GM23248 (cell line): ENCODE measurements around the gene PKP3. TPM values are rescaled to one million over a fixed set of nuclear protein-coding genes. Genes with fewer than 3 reads are reported as not detected.

Source experiments
- DNase-seq: peaks from one replicate; pipeline ENCODE4 v3.0.0-alpha.2; 2015
- H2AFZ ChIP-seq: fragments of 200-600 bp; sonication (generic); 2 replicates; pipeline ENCODE4 v1.6.1; 2016; ENCODE audit warnings: antibody characterized with exemption
- H3F3A ChIP-seq: fragments of 200-600 bp; sonication (generic); 2 replicates; pipeline ENCODE4 v1.6.1; 2016; ENCODE audit warnings: mild to moderate bottlenecking, antibody characterized with exemption, mixed run types; ENCODE audit not compliant: insufficient read depth
- H3K27ac ChIP-seq: fragments of 200-600 bp; sonication (generic); 2 replicates; pipeline ENCODE4 v1.5.1; 2016; ENCODE audit warnings: mild to moderate bottlenecking
- H3K27me3 ChIP-seq: fragments of 200-600 bp; sonication (generic); replicated peaks from 2 replicates; pipeline ENCODE4 v1.6.1; 2016; ENCODE audit warnings: mild to moderate bottlenecking; ENCODE audit not compliant: insufficient read depth
- H3K36me3 ChIP-seq: fragments of 200-600 bp; sonication (generic); 2 replicates; pipeline ENCODE4 v1.6.1; 2016; ENCODE audit warnings: low read depth, mild to moderate bottlenecking
- H3K4me1 ChIP-seq: fragments of 200-600 bp; sonication (generic); 2 replicates; pipeline ENCODE4 v1.6.1; 2016; ENCODE audit warnings: mild to moderate bottlenecking; ENCODE audit not compliant: insufficient read depth
- H3K4me2 ChIP-seq: fragments of 200-600 bp; sonication (generic); one replicate; pipeline ENCODE4 v1.6.1; 2016; ENCODE audit warnings: mild to moderate bottlenecking; ENCODE audit not compliant: unreplicated experiment
- H3K4me3 ChIP-seq: fragments of 200-600 bp; sonication (generic); 2 replicates; pipeline ENCODE4 v1.5.1; 2016; ENCODE audit warnings: mild to moderate bottlenecking
- H3K79me2 ChIP-seq: fragments of 200-600 bp; sonication (generic); 2 replicates; pipeline ENCODE4 v1.6.1; 2016; ENCODE audit warnings: mild to moderate bottlenecking; ENCODE audit not compliant: insufficient read depth
- H3K9ac ChIP-seq: fragments of 200-600 bp; sonication (generic); 2 replicates; pipeline ENCODE4 v1.6.1; 2016; ENCODE audit warnings: mild to moderate bottlenecking
- H3K9me2 ChIP-seq: fragments of 200-600 bp; sonication (generic); 2 replicates; pipeline ENCODE4 v1.6.1; 2016; ENCODE audit warnings: mixed run types, mild to moderate bottlenecking, moderate library complexity; ENCODE audit not compliant: insufficient read depth
- H3K9me3 ChIP-seq: fragments of 200-600 bp; sonication (generic); one replicate; pipeline ENCODE4 v1.6.1; 2017; ENCODE audit warnings: low read depth
- H4K20me1 ChIP-seq: fragments of 200-600 bp; sonication (generic); 2 replicates; pipeline ENCODE4 v1.6.0; 2016; ENCODE audit not compliant: insufficient read depth
- EZH2 ChIP-seq: fragments of 200-600 bp; sonication (generic); IDR thresholded peaks from 2 replicates; pipeline ENCODE4 v1.6.1; 2018; ENCODE audit warnings: antibody characterized with exemption, mild to moderate bottlenecking; ENCODE audit not compliant: insufficient read depth, poor library complexity, severe bottlenecking
- EZH2phosphoT487 ChIP-seq: fragments of 200-600 bp; sonication (generic); IDR thresholded peaks from 2 replicates; pipeline ENCODE4 v1.6.1; 2018; ENCODE audit warnings: antibody characterized with exemption, moderate library complexity, mild to moderate bottlenecking, low read depth; ENCODE audit not compliant: insufficient read depth
- WGBS, 2 experiments: methylation state at CpG; one replicate each; pipeline ENCODE4 v1.1.6; 2015 to 2017; ENCODE audit warnings: low lambda C conversion rate in 2 of 2, low coverage in 1 of 2; ENCODE audit errors: missing lambda C conversion rate in 2 of 2; 5-methylcytosine and 5-hydroxymethylcytosine counted together
- in situ Hi-C: fragments of 300-500 bp; cut with MboI; formaldehyde crosslinking; loops from 2 replicates; pipeline ENCODE4 v1.15.0; 2020
- polyA plus RNA-seq: library from polyadenylated mRNA; unstranded; fragments of >200 nt; fragmentation: Nextera tagmentation; extraction: Ambion mirVana; gene quantifications from 2 replicates; pipeline ENCODE4 v1.2.1, GENCODE V29; 2016
- total RNA-seq: library from RNA; depleted of rRNA; stranded (reverse); fragments of >200 nt; shearing (Covaris generic); gene quantifications from 2 replicates; pipeline ENCODE4 v1.2.3, GENCODE V29; 2014

PKP3 gene
- total and polyA plus RNA-seq, 2 experiments from 2014 or later = 1.2 to 2.2 TPM

DNA sequence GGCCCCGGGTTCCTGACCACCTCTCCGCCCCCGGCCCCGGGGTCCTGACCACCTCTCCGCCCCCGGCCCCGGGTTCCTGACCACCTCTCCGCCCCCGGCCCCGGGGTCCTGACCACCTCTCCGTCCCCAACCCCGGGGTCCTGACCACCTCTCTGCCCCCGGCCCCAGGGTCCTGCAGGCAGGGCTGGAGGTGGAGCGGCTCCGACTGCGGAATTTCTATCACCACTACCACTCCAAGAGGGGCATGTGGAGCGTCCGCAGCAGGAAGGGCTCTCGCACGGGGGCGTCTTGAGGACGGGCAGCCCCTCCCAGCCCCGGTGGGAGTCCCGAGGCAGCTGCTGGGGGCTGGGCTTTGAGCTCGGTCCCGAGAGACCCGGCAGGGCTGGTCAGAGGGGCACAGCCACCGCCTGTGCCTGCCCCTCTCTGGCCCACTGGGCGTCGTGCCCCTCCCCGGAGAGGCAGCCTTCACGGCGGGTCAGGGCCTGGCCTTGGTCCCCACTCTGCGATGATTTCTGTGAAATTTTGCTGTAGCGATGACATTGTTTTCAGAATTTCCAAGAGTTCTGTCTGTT, 12.4 kb upstream of the PKP3 start:
- no peak overlapping the region for H3K9ac ChIP-seq
- no peak overlapping the region for H2AFZ ChIP-seq
- no peaks in the 10 kb centered on the region for H3K9me2 ChIP-seq
- 73 to 87% methylated on average over 17 to 32 of the region's 35 CpGs for WGBS, 2 experiments
- H3K9me3 ChIP-seq = no peaks in the 10 kb centered on the region
- H3K27ac ChIP-seq = no peak overlapping the region
- H3K27me3 ChIP-seq = no peaks in the 10 kb centered on the region
- no peaks in the 10 kb centered on the region for H3F3A ChIP-seq
- DNase-seq = no peak
- in situ Hi-C loops = no loop called here
- H3K79me2 ChIP-seq = no peaks in the 10 kb centered on the region
- no peaks in the 10 kb centered on the region for H3K4me1 ChIP-seq
- no peak overlapping the region for H3K4me2 ChIP-seq
- TF ChIP-seq EZH2phosphoT487 (no peak), EZH2 (no peak)
- H3K4me3 ChIP-seq = no peak overlapping the region
- H4K20me1 ChIP-seq = no peaks in the 10 kb centered on the region
- H3K36me3 ChIP-seq = no peaks in the 10 kb centered on the region

- in situ Hi-C loops = no loop called here
Measured at GRCh38 chr11:382081-382629, 11.9 kb upstream of the PKP3 start.

GRCh38 chr11:383431-383830, 10.6 kb upstream of the PKP3 start:
- Histone ChIP-seq H3K4me1 (no peaks in the 10 kb centered on the region), H3K36me3 (no peaks in the 10 kb centered on the region), H3K4me2 (no peak overlapping the region), H2AFZ (no peak overlapping the region), H3K9me2 (no peaks in the 10 kb centered on the region), H3F3A (no peaks in the 10 kb centered on the region), H3K27ac (no peak overlapping the region), H4K20me1 (no peaks in the 10 kb centered on the region), H3K27me3 (no peaks in the 10 kb centered on the region), H3K79me2 (no peaks in the 10 kb centered on the region), H3K9me3 (no peaks in the 10 kb centered on the region), H3K4me3 (no peak overlapping the region), H3K9ac (no peak overlapping the region)
- in situ Hi-C loops = no loop called here
- no peak for DNase-seq
- WGBS, 2 experiments = 64 to 72% methylated on average over 14 of the region's 14 CpGs
- TF ChIP-seq EZH2phosphoT487 = no peak

More at GRCh38 chr11:382081-382629, 11.9 kb upstream of the PKP3 start:
- Histone ChIP-seq H3K36me3 (no peaks in the 10 kb centered on the region), H3K9me2 (no peaks in the 10 kb centered on the region), H4K20me1 (no peaks in the 10 kb centered on the region), H3K27me3 (no peaks in the 10 kb centered on the region), H3K4me1 (no peaks in the 10 kb centered on the region), H3K9ac (no peak overlapping the region), H3K4me3 (no peak overlapping the region), H3F3A (no peaks in the 10 kb centered on the region), H3K4me2 (no peak overlapping the region), H3K27ac (no peak overlapping the region), H3K79me2 (no peaks in the 10 kb centered on the region), H2AFZ (no peak overlapping the region), H3K9me3 (no peaks in the 10 kb centered on the region)
- 75 to 77% methylated on average over 11 of the region's 11 CpGs for WGBS, 2 experiments
- TF ChIP-seq EZH2 (no peak), EZH2phosphoT487 (no peak)
- no peak for DNase-seq

- H3K27me3 ChIP-seq = no peaks in the 10 kb centered on the region
- no peak overlapping the region for H3K9ac ChIP-seq
- no peaks in the 10 kb centered on the region for H3K79me2 ChIP-seq
- TF ChIP-seq EZH2 = no peak
- no peak for TF ChIP-seq EZH2phosphoT487
- WGBS, 2 experiments = 79 to 82% methylated on average over 12 to 16 of the region's 16 CpGs
- H3K9me3 ChIP-seq = no peaks in the 10 kb centered on the region
- no peaks in the 10 kb centered on the region for H3F3A ChIP-seq
- no peaks in the 10 kb centered on the region for H3K9me2 ChIP-seq
- no peak overlapping the region for H2AFZ ChIP-seq
- no peak for DNase-seq
- no peak overlapping the region for H3K27ac ChIP-seq
- in situ Hi-C loops = no loop called here
- H3K4me2 ChIP-seq = no peak overlapping the region
- H3K36me3 ChIP-seq = no peaks in the 10 kb centered on the region
- H3K4me3 ChIP-seq = no peak overlapping the region
- no peaks in the 10 kb centered on the region for H4K20me1 ChIP-seq
- H3K4me1 ChIP-seq = no peaks in the 10 kb centered on the region
Measured at GRCh38 chr11:384511-384910, 9.5 kb upstream of the PKP3 start.
